HG03060 (cell line): ENCODE results near the gene HSF2BP.
"Not testable (repeated sequence)": the region's sequence is repeated elsewhere in the genome, so short reads cannot be mapped to it uniquely, and the experiment has no call there.

Experiments used
- ATAC-seq: cut with Tn5 transposase; IDR thresholded peaks from one replicate; pipeline ENCODE4 v1.9.1; 2021; ENCODE audit warnings: low read depth, moderate number of reproducible peaks; ENCODE audit not compliant: unreplicated experiment

The HSF2BP gene

DNA sequence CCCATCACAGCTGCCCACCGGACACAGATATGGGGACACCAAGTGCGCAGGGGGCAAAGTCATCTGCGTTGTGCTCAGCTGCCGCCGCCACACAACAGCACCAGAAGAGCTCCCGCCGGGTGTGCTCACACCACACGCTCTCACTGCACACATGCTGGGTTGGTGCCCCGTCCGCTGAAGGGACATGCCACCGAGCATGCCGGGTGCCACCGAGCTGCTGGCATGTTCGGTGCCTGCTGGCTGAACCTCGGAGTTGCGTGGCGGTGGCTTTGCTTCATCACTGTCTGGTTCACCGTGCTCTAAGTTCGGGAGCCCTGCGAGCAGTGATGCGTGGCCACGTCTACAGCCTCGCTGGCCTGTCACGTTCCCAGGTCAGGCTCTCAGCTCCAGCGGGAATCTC, 174.3 kb downstream of the HSF2BP start:
- not testable (repeated sequence) for ATAC-seq

DNA sequence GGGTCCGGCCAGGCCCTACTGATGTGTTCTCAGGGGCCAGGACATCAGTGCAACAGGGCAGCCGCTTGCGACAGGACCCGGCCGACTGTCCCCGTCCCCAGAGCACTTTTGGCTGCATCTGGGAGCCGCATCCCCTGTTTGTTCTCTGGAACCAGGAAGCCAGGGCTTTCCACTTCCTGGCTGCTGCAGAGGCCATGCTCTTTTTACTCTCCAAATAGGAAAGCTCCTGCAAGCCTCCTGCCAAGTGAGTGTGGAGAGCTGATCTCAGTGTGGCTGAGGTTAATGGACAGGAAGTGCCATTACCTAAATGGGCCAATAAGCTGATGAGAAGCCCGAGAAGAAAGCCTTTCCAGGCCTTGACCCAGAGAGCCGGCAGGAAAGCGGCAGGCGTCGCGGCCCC, 180.1 kb downstream of the HSF2BP start:
- ATAC-seq = not testable (repeated sequence)
